ENCODE results near the gene C3. TPM values are rescaled to one million over a fixed set of nuclear protein-coding genes. Genes with fewer than 3 reads are reported as not detected.

The C3 gene
- total RNA-seq, 4 donors from 2014 or later, result 45.4 to 1,093 (median 422) TPM

- DNase-seq, result no peak
- Histone ChIP-seq H3K4me3 (no peak overlapping the region), H3K9me3 (no peaks in the 10 kb centered on the region), H3K36me3 (no peaks in the 10 kb centered on the region), H3K27me3 (no peaks in the 10 kb centered on the region), H3K4me1 (no peaks in the 10 kb centered on the region), H3K27ac (no peak overlapping the region)
- intact Hi-C loops (cut with DNase I; ENCODE audit: low total_unique reads), result no loop called here
- TF ChIP-seq POLR2A (IDR thresholded peaks at IDR 0.05) (no peak), CTCF (IDR thresholded peaks at IDR 0.05) (no peak)
Measured at GRCh38 chr19:6730941-6731670, 10.7 kb upstream of the C3 start.

GRCh38 chr19:6730153-6730804 lies 9.8 kb upstream of the C3 start:
- DNase-seq, result peak; percentile 44 to 53
- no peaks in the 10 kb centered on the region for H3K4me1 ChIP-seq
- TF ChIP-seq CTCF (IDR thresholded peaks at IDR 0.05) (no peak), POLR2A (IDR thresholded peaks at IDR 0.05) (peak in 1 of 2 donors; percentile 14)
- no peak overlapping the region for H3K27ac ChIP-seq
- H3K27me3 ChIP-seq, result no peaks in the 10 kb centered on the region
- H3K36me3 ChIP-seq, result no peaks in the 10 kb centered on the region
- intact Hi-C loops (cut with DNase I; ENCODE audit: low total_unique reads), result no loop called here
- H3K4me3 ChIP-seq, result no peak overlapping the region
- H3K9me3 ChIP-seq, result no peaks in the 10 kb centered on the region

- no peak overlapping the region for H3K27ac ChIP-seq
- intact Hi-C loops (cut with DNase I; ENCODE audit: low total_unique reads), result no loop called here
Measured at GRCh38 chr19:6729573-6730152, 9.2 kb upstream of the C3 start.

GRCh38 chr19:6728346-6728745 lies 7.9 kb upstream of the C3 start:
- intact Hi-C loops (cut with DNase I; ENCODE audit: low total_unique reads), result no loop called here
- no peak for DNase-seq
- TF ChIP-seq POLR2A (IDR thresholded peaks at IDR 0.05), result no peak
- no peak for TF ChIP-seq CTCF (IDR thresholded peaks at IDR 0.05)

More at GRCh38 chr19:6729573-6730152, 9.2 kb upstream of the C3 start:
- Histone ChIP-seq H3K9me3 (no peaks in the 10 kb centered on the region), H3K4me1 (no peaks in the 10 kb centered on the region), H3K4me3 (no peak overlapping the region), H3K27me3 (no peaks in the 10 kb centered on the region), H3K36me3 (no peaks in the 10 kb centered on the region)
- no peak for TF ChIP-seq POLR2A (IDR thresholded peaks at IDR 0.05)
- TF ChIP-seq CTCF (IDR thresholded peaks at IDR 0.05), result no peak
- no peak for DNase-seq

More at GRCh38 chr19:6728346-6728745, 7.9 kb upstream of the C3 start:
- Histone ChIP-seq H3K9me3 (no peaks in the 10 kb centered on the region), H3K27ac (no peak overlapping the region), H3K4me3 (no peak overlapping the region), H3K27me3 (no peaks in the 10 kb centered on the region), H3K4me1 (no peaks in the 10 kb centered on the region), H3K36me3 (no peaks in the 10 kb centered on the region)
